ENCODE measurements around the gene SNX11.

Gene SNX11

GRCh38 chr17:48095611-48096010 lies 12.0 kb upstream of the SNX11 start:
- DNase-seq = no peak

GRCh38 chr17:48100160-48100559 lies 7.4 kb upstream of the SNX11 start:
- no peak for DNase-seq

- DNase-seq = peak in 20 of 51 donors; percentile 20 to 75 (median 50)
These were observed 7.0 kb upstream of the SNX11 start for GRCh38 chr17:48100591-48101011.

GRCh38 chr17:48101012-48101720 lies 6.4 kb upstream of the SNX11 start, which contains the start of gene CBX1:
Gene CBX1, minus strand, starts transcription at chr17:48101478. Its CDS starts 24,474 bp downstream, at chr17:48077004.
- DNase-seq = peak; percentile 58 to 97 (median 90)

- DNase-seq = no peak
These were observed 5.4 kb upstream of the SNX11 start for GRCh38 chr17:48102043-48102750.

GRCh38 chr17:48102798-48103715 lies 4.5 kb upstream of the SNX11 start:
- peak in 1 of 51 donors; percentile 4 for DNase-seq

- DNase-seq = no peak
These were observed 3.1 kb upstream of the SNX11 start for GRCh38 chr17:48104440-48104839.

GRCh38 chr17:48106802-48107136 lies 797 bp upstream of the SNX11 start:
- DNase-seq = no peak

- DNase-seq = no peak
These were observed 3.2 kb downstream of the SNX11 start for GRCh38 chr17:48110761-48111160.

- no peak for DNase-seq
These were observed 4.3 kb downstream of the SNX11 start for GRCh38 chr17:48111937-48112241.

GRCh38 chr17:48113201-48113676 lies 5.7 kb downstream of the SNX11 start:
- DNase-seq = peak in 1 of 51 donors; percentile 9

GRCh38 chr17:48121923-48122664 lies 14.5 kb downstream of the SNX11 start:
- DNase-seq = peak in 21 of 51 donors; percentile 15 to 71 (median 38)

- no peak for DNase-seq
These were observed 15.1 kb downstream of the SNX11 start for GRCh38 chr17:48122665-48123045.

- DNase-seq = peak in 31 of 51 donors; percentile 7 to 78 (median 48)
These were observed 15.5 kb downstream of the SNX11 start for GRCh38 chr17:48123111-48123510.

- DNase-seq = no peak
These were observed 16.3 kb downstream of the SNX11 start for GRCh38 chr17:48123776-48124388.

- DNase-seq = no peak
These were observed 18.4 kb downstream of the SNX11 start for GRCh38 chr17:48125829-48126531.

GRCh38 chr17:48126532-48126850 lies 18.9 kb downstream of the SNX11 start:
- DNase-seq = no peak

- peak in 5 of 51 donors; percentile 10 to 31 (median 19) for DNase-seq
These were observed 19.9 kb downstream of the SNX11 start for GRCh38 chr17:48127371-48128051.

- no peak for DNase-seq
These were observed 20.8 kb downstream of the SNX11 start for GRCh38 chr17:48128400-48128799.

- no peak for DNase-seq
These were observed 22.4 kb downstream of the SNX11 start for GRCh38 chr17:48129981-48130380.

All from hypothalamus (tissue), 51 donors.